CD14-positive monocyte (primary cell): ENCODE results near the gene YTHDF1. TPM values are rescaled to one million over a fixed set of nuclear protein-coding genes. Genes with fewer than 3 reads are reported as not detected.
A peak's percentile ranks its signal among the peaks of the same experiment; 100 is the strongest.

Experiments
- DNase-seq, 3 donors: peaks; one replicate each; pipeline ENCODE4 v3.0.0-alpha.2; 2011 to 2022
- H2AFZ ChIP-seq: 2 replicates; pipeline ENCODE4 v1.6.0; 2012; ENCODE audit warnings: mild to moderate bottlenecking, low read depth, low read length, inconsistent platforms; ENCODE audit not compliant: insufficient read depth, poor library complexity, severe bottlenecking
- H3K27ac ChIP-seq, 2 donors: 1 replicate in 1 of 2; 2 replicates in 1 of 2; pipeline ENCODE4 v1.5.1; 2012 to 2013; ENCODE audit warnings: low read length in 2 of 2, control low read depth in 1 of 2, inconsistent platforms in 1 of 2, low read depth in 1 of 2, mild to moderate bottlenecking in 1 of 2
- H3K27me3 ChIP-seq, 2 donors: one replicate each; pipeline versions ENCODE4 v1.6.0 to v1.6.1; 2011 to 2013; ENCODE audit warnings: low read length in 2 of 2; ENCODE audit not compliant: control insufficient read depth in 2 of 2, insufficient read depth in 2 of 2
- H3K36me3 ChIP-seq, 2 donors: replicated peaks in 1 of 2; 1 replicate in 1 of 2; 2 replicates in 1 of 2; pipeline versions ENCODE4 v1.5.1 to v1.6.1; 2012 to 2013; ENCODE audit warnings: low read length in 2 of 2, control low read depth in 1 of 2, inconsistent platforms in 1 of 2, mild to moderate bottlenecking in 1 of 2; ENCODE audit not compliant: insufficient read depth in 2 of 2, control insufficient read depth in 1 of 2
- H3K4me1 ChIP-seq, 2 donors: 1 replicate in 1 of 2; 2 replicates in 1 of 2; pipeline versions ENCODE4 v1.5.1 to v1.6.1; 2012 to 2013; ENCODE audit warnings: low read length in 2 of 2, control low read depth in 1 of 2, inconsistent platforms in 1 of 2, mild to moderate bottlenecking in 1 of 2, moderate library complexity in 1 of 2; ENCODE audit not compliant: insufficient read depth in 2 of 2, control insufficient read depth in 1 of 2
- H3K4me2 ChIP-seq: replicated peaks from 2 replicates; pipeline ENCODE3; 2012; ENCODE audit warnings: low read length, moderate library complexity, mild to moderate bottlenecking; ENCODE audit not compliant: poor library complexity, severe bottlenecking; ENCODE audit errors: extremely low read depth
- H3K4me3 ChIP-seq, 3 experiments: fragments of 200-600 bp in 1 of 3; sonication (generic) in 1 of 3; replicated peaks in 1 of 3; 1 replicate in 2 of 3; 2 replicates in 1 of 3; pipeline ENCODE4 v1.5.1; 2011 to 2013; ENCODE audit warnings: low read length in 3 of 3, mild to moderate bottlenecking in 3 of 3, control low read depth in 2 of 3, low read depth in 2 of 3, inconsistent platforms in 1 of 3, moderate library complexity in 1 of 3
- H3K79me2 ChIP-seq: 2 replicates; pipeline ENCODE4 v1.6.0; 2012; ENCODE audit warnings: mild to moderate bottlenecking, control low read depth, inconsistent platforms, low read length, moderate library complexity; ENCODE audit not compliant: insufficient read depth
- H3K9ac ChIP-seq: 2 replicates; pipeline ENCODE4 v1.6.0; 2017; ENCODE audit warnings: low read length, mild to moderate bottlenecking; ENCODE audit not compliant: insufficient read depth, poor library complexity, severe bottlenecking
- H3K9me3 ChIP-seq, 2 donors: replicated peaks in 1 of 2; 1 replicate in 1 of 2; 2 replicates in 1 of 2; pipeline versions ENCODE4 v1.5.1 to v1.6.1; 2012 to 2013; ENCODE audit warnings: low read length in 2 of 2, control low read depth in 1 of 2; ENCODE audit not compliant: control insufficient read depth in 1 of 2, insufficient read depth in 1 of 2
- H4K20me1 ChIP-seq: 2 replicates; pipeline ENCODE4 v1.6.0; 2012; ENCODE audit warnings: mild to moderate bottlenecking, low read length, control low read depth, moderate library complexity; ENCODE audit not compliant: insufficient read depth
- H3K27ac Mint-ChIP-seq, 7 donors: one replicate each; pipeline ENCODE4 v1.8.0; 2020; ENCODE audit warnings: mild to moderate bottlenecking in 7 of 7, mixed read lengths in 7 of 7, moderate library complexity in 6 of 7, inconsistent platforms in 2 of 7
- H3K27me3 Mint-ChIP-seq, 3 donors: one replicate each; pipeline ENCODE4 v1.8.0; 2021 to 2022; ENCODE audit warnings: low read depth in 3 of 3, mild to moderate bottlenecking in 3 of 3, mixed read lengths in 3 of 3, moderate library complexity in 3 of 3, inconsistent platforms in 1 of 3
- H3K36me3 Mint-ChIP-seq, 2 donors: one replicate each; pipeline ENCODE4 v1.8.0; 2020; ENCODE audit warnings: mixed read lengths in 2 of 2, inconsistent platforms in 1 of 2, mild to moderate bottlenecking in 1 of 2
- H3K4me1 Mint-ChIP-seq: one replicate; pipeline ENCODE4 v1.8.0; 2020; ENCODE audit warnings: mild to moderate bottlenecking, mixed read lengths
- H3K4me3 Mint-ChIP-seq, 2 donors: one replicate each; pipeline ENCODE4 v1.8.0; 2020; ENCODE audit warnings: mild to moderate bottlenecking in 2 of 2, mixed read lengths in 2 of 2, moderate library complexity in 1 of 2
- H3K9me3 Mint-ChIP-seq, 7 donors: one replicate each; pipeline ENCODE4 v1.8.0; 2020 to 2022; ENCODE audit warnings: mixed read lengths in 7 of 7, mild to moderate bottlenecking in 6 of 7, moderate library complexity in 6 of 7, inconsistent platforms in 2 of 7
- CTCF ChIP-seq: fragments of 200-600 bp; IDR thresholded peaks from one replicate; pipeline ENCODE4 v1.8.0; 2022; ENCODE audit warnings: antibody characterized with exemption, mild to moderate bottlenecking
- WGBS: methylation state at CpG from one replicate; pipeline ENCODE4 v1.1.5; 2013; ENCODE audit warnings: missing lambda C conversion rate; ENCODE audit not compliant: insufficient coverage; 5-methylcytosine and 5-hydroxymethylcytosine counted together
- intact Hi-C, 2 donors: fragments of 100-400 bp; cut with micrococcal nuclease; formaldehyde crosslinking; loops; one replicate each; pipeline versions ENCODE4 v1.15.0 to v1.15.1; 2023
- polyA plus RNA-seq, 3 donors: library from polyadenylated mRNA; depleted of rRNA in 1 of 3; unstranded in 2 of 3; stranded (reverse) in 1 of 3; fragments of 300-500 nt in 2 of 3; fragments of >200 nt in 1 of 3; fragmentation: Illumina TruSeq in 2 of 3; gene quantifications; 1 replicate in 2 of 3; 2 replicates in 1 of 3; pipeline ENCODE4 v1.2.3, GENCODE V29; 2012 to 2021

YTHDF1 gene
- polyA plus RNA-seq, 3 donors, result 18.0 to 33.4 (median 25.9) TPM

DNA sequence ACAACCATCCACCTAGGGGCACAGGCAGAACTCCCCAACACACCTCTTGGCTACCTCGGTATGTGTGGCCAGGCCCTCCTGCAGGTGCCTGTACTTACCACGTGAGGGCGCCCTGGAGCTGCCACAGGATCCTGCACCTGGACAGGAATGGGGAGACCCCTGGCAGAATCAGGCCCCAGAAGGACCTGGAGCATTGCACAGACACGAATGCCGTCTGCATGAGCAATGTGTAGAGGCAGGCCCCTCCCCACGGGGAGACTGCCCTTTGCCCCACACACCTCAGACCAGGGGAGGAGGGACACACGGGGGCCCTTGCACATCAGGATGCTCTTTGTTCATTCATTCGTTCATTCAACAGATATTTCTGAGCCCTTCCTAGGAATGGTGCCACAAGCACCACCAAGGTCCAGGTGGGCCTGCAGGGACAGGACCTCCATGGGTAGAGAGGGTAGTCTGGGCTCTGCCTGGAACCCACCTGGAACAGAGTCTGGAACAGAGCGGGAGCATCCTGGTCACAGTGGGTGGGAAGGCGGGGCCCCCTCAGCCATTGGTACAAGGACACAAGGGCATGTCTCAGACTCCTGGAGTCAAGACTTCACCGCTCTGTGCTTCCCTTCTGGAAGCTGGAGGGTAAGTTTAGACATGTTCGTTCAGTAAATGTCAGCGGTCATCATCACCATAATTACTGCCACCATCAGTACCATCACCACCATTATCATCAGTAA is 32.3 kb downstream of the YTHDF1 start:
- H3K9ac ChIP-seq, result no peak overlapping the region
- H3K4me3 ChIP-seq, result no peak overlapping the region
- H3K4me1 ChIP-seq, result no peaks in the 10 kb centered on the region
- Mint-ChIP-seq H3K4me1 (no peaks in the 10 kb centered on the region), H3K4me3 (no peak overlapping the region), H3K36me3 (no peaks in the 10 kb centered on the region), H3K9me3 (peaks cover 3 to 13% (median 6%) of the 10 kb centered on the region in 7 donors), H3K27me3 (peaks cover 27 to 38% (median 29%) of the 10 kb centered on the region in 3 donors), H3K27ac (no peak overlapping the region)
- DNase-seq, result peak in 2 of 3 donors; percentile 4 to 23
- H3K27me3 ChIP-seq, result peaks cover 5 to 24% of the 10 kb centered on the region in 2 donors
- no peaks in the 10 kb centered on the region for H4K20me1 ChIP-seq
- no peak overlapping the region for H3K4me2 ChIP-seq
- no peaks in the 10 kb centered on the region for H3K36me3 ChIP-seq
- no peak overlapping the region for H3K27ac ChIP-seq
- intact Hi-C loops, result no loop called here
- WGBS, result 38% methylated on average over 9 of the region's 13 CpGs
- no peak overlapping the region for H2AFZ ChIP-seq
- H3K9me3 ChIP-seq, result peaks cover 13 to 15% of the 10 kb centered on the region in 2 donors
- no peaks in the 10 kb centered on the region for H3K79me2 ChIP-seq
- peak; percentile 94 for TF ChIP-seq CTCF

GRCh38 chr20:63182946-63183415 is 33.0 kb downstream of the YTHDF1 start:
- no peak overlapping the region for H3K9ac ChIP-seq
- no peak for TF ChIP-seq CTCF
- H3K9me3 Mint-ChIP-seq, result peaks cover 3 to 13% (median 6%) of the 10 kb centered on the region in 7 donors
- no peak overlapping the region for H3K4me3 ChIP-seq
- no peaks in the 10 kb centered on the region for H4K20me1 ChIP-seq
- no peak overlapping the region for H3K4me2 ChIP-seq
- peaks cover 5 to 24% of the 10 kb centered on the region in 2 donors for H3K27me3 ChIP-seq
- H3K27me3 Mint-ChIP-seq, result peaks cover 27 to 43% (median 32%) of the 10 kb centered on the region in 3 donors
- intact Hi-C loops, result no loop called here
- no peaks in the 10 kb centered on the region for H3K79me2 ChIP-seq
- no peak overlapping the region for H3K4me3 Mint-ChIP-seq
- H3K36me3 ChIP-seq, result no peaks in the 10 kb centered on the region
- no peaks in the 10 kb centered on the region for H3K36me3 Mint-ChIP-seq
- H3K27ac ChIP-seq, result no peak overlapping the region
- WGBS, result 62% methylated on average over 9 of the region's 9 CpGs
- H2AFZ ChIP-seq, result no peak overlapping the region
- no peaks in the 10 kb centered on the region for H3K4me1 ChIP-seq
- no peaks in the 10 kb centered on the region for H3K4me1 Mint-ChIP-seq
- H3K27ac Mint-ChIP-seq, result no peak overlapping the region
- DNase-seq, result no peak
- H3K9me3 ChIP-seq, result peaks cover 13 to 15% of the 10 kb centered on the region in 2 donors
